ENCODE measurements around the gene RBMS3.

- TF ChIP-seq CTCF (conservative IDR thresholded peaks at IDR 0.05; ENCODE audit: low read depth, low read length): no peak
- TF ChIP-seq EZH2 (IDR thresholded peaks at IDR 0.05; ENCODE audit: borderline replicate concordance, low read depth, low read length, poor library complexity, severe bottlenecking): no peak
These were observed 653.9 kb downstream of the RBMS3 start for GRCh38 chr3:29934751-29935150.

All from A673 (cell line).